CD4-positive, alpha-beta T cell treated with Interleukin-17A for 4 hours (primary cell): Measurements from ENCODE around the gene C12orf42.

ENCODE experiments used
- DNase-seq: peaks from one replicate; pipeline ENCODE4 v3.0.0-alpha.2; 2020; ENCODE audit warnings: mixed read lengths

C12orf42 gene

GRCh38 chr12:103423516-103423910, 72.3 kb downstream of the C12orf42 start:
- no peak for DNase-seq

- DNase-seq: no peak
These were observed 72.8 kb downstream of the C12orf42 start for GRCh38 chr12:103422746-103423515.

GRCh38 chr12:103422328-103422727, 73.4 kb downstream of the C12orf42 start:
- no peak for DNase-seq

GRCh38 chr12:103421402-103421801, 74.4 kb downstream of the C12orf42 start:
- no peak for DNase-seq

- DNase-seq: no peak
These were observed 80.1 kb downstream of the C12orf42 start for GRCh38 chr12:103415681-103416080.

GRCh38 chr12:103401421-103401820, 94.3 kb downstream of the C12orf42 start:
- peak; percentile 8 for DNase-seq

- DNase-seq: no peak
These were observed 95.8 kb downstream of the C12orf42 start for GRCh38 chr12:103399986-103400385.

- no peak for DNase-seq
These were observed 98.2 kb downstream of the C12orf42 start for GRCh38 chr12:103397536-103397935.

- no peak for DNase-seq
These were observed 103.0 kb downstream of the C12orf42 start for GRCh38 chr12:103392722-103393121.

GRCh38 chr12:103391103-103391502, 104.7 kb downstream of the C12orf42 start:
- DNase-seq: no peak

- no peak for DNase-seq
These were observed 108.4 kb downstream of the C12orf42 start for GRCh38 chr12:103387385-103387784.

- DNase-seq: no peak
These were observed 109.3 kb downstream of the C12orf42 start for GRCh38 chr12:103386451-103386850.

- no peak for DNase-seq
These were observed 112.9 kb downstream of the C12orf42 start for GRCh38 chr12:103382736-103383346.

- DNase-seq: no peak
These were observed 113.6 kb downstream of the C12orf42 start for GRCh38 chr12:103382119-103382518.

GRCh38 chr12:103379670-103380069, 116.1 kb downstream of the C12orf42 start:
- DNase-seq: no peak

GRCh38 chr12:103373088-103373523, 122.7 kb downstream of the C12orf42 start:
- DNase-seq: no peak

- no peak for DNase-seq
These were observed 125.8 kb downstream of the C12orf42 start for GRCh38 chr12:103369929-103370328.

GRCh38 chr12:103368167-103368566, 127.6 kb downstream of the C12orf42 start:
- DNase-seq: no peak

GRCh38 chr12:103354403-103354802, 141.4 kb downstream of the C12orf42 start:
- DNase-seq: no peak

GRCh38 chr12:103353913-103354312, 141.9 kb downstream of the C12orf42 start:
- DNase-seq: no peak

GRCh38 chr12:103350116-103350515, 145.7 kb downstream of the C12orf42 start:
- DNase-seq: no peak

GRCh38 chr12:103348935-103349334, 146.8 kb downstream of the C12orf42 start:
- no peak for DNase-seq

GRCh38 chr12:103336940-103337339, 158.8 kb downstream of the C12orf42 start:
- DNase-seq: no peak

- DNase-seq: no peak
These were observed 161.3 kb downstream of the C12orf42 start for GRCh38 chr12:103334466-103334865.

- no peak for DNase-seq
These were observed 162.1 kb downstream of the C12orf42 start for GRCh38 chr12:103333676-103334075.
